GM19463 (cell line): ENCODE data around the gene TCHH.

Experiments
- ATAC-seq: cut with Tn5 transposase; IDR thresholded peaks from one replicate; pipeline ENCODE4 v1.9.1; 2021; ENCODE audit warnings: mild to moderate bottlenecking, moderate library complexity; ENCODE audit not compliant: unreplicated experiment

The TCHH gene

GRCh38 chr1:152067150-152067549 is 48.1 kb downstream of the TCHH start:
- ATAC-seq = no peak

GRCh38 chr1:152061952-152062351 is 53.3 kb downstream of the TCHH start:
- ATAC-seq = no peak
